Occipital lobe (tissue), 2 donors: ENCODE measurements around the gene CAMKMT. TPM values are rescaled to one million over a fixed set of nuclear protein-coding genes. Genes with fewer than 3 reads are reported as not detected.
"Not testable (repeated sequence)": the region's sequence is repeated elsewhere in the genome, so short reads cannot be mapped to it uniquely, and the experiment has no call there.

ENCODE experiments used
- DNase-seq: peaks from one replicate; lab custom pipeline; 2025; lab: John Stamatoyannopoulos, UW
- total RNA-seq: library from RNA; depleted of rRNA; stranded (reverse); fragments of >200 nt; gene quantifications from one replicate; pipeline ENCODE4 v1.2.3, GENCODE V29; 2014

The CAMKMT gene
- total RNA-seq, 1 donor from 2014 or later, result 6.7 TPM

DNA sequence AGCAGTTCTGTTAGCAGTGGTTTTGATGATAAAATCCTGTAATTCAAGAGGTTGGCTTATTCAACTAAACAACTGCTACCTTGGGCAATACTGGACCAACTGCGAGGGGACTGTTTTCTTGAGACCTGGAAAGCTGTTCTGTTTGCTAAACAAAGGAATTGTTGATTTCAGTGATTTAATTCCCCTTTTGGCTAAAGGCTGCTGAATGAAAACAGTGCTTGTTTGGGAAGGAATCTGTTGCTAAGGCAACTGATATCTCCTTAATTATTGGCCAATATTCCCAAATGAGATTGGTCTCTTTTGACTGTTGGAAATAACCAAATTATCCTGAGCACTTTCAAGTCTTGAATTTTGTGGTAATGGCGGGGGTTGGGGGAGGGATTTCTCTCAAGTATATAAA is 136.8 kb downstream of the CAMKMT start:
- no peak for DNase-seq

DNA sequence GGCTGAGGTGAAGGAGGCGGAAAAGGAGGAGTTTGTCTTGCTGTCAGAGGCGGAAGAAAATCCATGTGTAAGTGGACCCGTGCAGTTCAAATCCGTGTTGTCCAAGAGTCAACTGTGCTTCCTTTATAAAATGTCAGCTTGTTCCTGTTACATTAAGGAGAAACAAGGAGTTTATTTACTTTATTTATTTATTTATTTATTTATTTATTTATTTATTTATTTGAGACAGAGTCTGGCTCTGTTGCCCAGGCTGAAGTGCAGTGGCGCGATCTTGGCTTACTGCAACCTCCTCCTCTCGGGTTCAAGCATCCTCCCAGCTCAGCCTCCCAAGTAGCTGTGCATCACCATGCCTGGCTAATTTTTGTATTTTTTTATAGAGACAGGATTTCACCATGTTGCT is 143.9 kb downstream of the CAMKMT start:
- DNase-seq, result not testable (repeated sequence)

DNA sequence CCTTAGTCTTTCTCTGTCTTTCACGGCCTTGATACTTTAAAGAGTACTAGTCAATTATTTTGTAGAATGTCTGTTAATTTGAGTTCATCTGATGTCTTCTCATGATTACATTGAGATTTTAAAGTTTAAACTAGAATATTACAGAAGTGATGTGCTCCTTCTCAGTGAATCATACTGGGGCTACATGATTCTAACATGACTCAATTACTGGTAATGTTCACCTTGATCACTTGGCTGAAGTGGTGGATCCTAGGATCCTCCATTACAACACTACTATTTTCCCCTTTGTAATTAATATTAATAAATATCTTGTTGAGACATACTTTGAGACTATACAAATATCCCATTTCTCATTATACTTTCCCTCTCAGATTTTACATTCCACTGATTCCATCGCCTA is 148.5 kb downstream of the CAMKMT start:
- DNase-seq, result no peak

DNA sequence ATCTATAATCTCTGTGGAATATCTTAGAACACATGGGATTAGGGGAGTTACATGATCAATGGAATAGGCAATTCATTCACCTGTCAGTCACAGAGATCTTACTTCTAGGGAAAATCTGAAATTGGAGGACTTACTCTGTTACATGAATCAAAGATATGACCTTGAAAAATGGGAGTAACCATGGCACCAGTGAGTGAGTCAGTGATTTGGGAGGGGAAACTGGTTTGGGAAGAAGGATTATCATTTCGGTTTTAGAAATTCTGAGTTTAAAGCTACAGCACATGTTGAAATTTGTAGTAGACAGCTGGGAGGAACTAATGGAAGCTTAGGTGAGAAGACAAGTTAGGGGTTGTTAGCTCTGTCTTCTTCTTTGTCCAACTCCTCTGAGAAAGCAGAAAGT is 153.7 kb downstream of the CAMKMT start:
- no peak for DNase-seq

DNA sequence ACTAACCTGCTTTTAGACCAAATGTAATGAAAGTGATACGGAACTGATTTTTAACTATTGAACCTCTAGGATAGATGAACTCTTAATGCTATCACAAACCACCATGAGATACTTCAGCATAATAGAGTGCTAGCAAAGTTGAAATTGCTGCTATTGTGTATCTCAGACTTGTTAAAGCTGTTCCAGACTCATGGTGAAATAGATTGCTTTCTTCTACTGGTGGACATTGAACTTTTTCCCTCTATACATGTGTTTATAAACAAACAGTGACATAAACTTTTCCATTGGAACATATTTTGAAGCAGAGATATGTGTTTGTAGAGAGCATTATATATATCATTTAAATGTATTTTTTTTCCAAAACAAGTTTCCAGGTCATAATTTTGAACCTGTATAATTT is 157.3 kb downstream of the CAMKMT start:
- DNase-seq, result no peak

DNA sequence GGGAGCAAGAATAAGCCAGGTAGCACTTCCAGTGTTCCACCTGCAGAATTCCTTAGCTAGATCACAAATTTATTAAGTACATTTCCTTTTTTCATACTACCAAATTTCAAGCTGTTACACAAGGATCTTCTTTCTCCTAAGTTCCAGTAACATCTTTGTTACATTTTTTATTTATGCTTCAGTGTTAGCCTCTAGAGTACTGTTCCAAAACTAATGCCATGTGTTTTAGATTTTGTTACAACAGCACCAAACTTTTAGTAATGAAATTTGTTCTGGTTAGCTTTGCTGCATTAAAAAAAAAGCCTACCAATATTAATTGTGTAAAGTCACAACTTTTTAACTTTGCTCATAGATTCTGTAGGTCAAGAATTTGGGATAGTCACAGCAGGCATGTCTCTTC is 161.1 kb downstream of the CAMKMT start:
- DNase-seq, result no peak

DNA sequence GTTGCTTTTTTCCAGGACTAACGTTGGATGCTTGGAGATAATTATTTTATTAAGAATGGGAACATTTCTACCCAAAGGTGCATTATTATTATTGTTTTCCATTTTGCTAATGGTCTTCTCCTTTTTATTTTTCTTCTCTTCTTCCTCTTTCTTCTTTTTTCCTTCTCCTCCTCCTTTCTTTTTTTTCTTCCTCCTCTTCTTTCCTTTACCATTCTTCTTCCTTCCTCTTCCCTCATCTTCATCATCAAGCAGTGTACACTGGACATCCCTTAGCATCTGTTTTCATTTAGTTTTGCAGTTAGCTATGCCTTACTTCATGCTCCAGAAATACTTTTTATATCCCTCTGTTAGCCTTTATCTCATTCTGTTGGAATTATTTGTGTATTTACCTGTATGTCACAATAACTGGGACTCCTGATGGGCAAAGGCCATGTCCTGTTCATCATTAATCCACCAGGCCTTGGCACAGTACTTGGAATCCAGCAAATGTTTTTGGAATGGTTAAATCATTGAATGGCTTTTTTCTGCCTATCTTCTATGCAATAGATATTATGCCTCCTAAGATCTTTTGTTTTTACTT is 162.7 kb downstream of the CAMKMT start:
- DNase-seq, result no peak

DNA sequence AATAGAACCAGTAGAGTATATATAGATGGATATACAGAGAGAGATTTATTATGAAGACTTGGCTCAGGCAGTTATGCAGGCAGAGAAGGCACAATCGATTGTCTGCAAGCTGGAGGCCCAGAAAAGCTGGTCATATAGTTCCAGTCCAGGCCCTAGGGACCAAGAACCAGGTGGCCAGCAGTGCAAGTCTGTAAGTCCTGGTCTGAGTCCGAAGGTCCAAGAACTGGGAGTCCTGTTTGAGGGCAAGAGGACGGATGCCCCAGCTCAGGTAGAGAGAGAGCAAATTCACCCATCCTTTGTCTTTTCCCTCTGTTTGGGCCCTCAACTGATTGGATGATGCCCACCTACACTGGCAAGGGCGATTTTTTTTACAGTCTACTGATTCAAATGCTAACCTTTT is 164.6 kb downstream of the CAMKMT start:
- no peak for DNase-seq

DNA sequence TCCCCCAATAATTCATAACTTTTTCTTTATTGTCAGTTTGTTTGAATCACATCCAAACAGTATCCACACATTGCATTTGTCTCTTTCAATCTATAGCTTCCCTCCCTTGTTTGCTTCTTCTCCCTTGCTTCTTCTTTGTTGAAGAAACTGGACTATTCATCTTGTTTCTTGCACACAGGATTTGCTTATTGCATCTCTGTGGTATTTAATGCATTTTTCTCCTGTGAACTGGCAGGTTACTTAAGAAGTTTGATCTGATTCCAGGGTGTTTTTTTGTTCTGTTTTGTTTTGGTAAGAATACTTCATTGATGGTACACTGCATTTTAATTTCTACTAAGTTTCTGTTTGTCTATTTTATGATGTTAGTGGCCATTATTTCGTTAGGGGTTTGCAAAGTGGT is 166.8 kb downstream of the CAMKMT start:
- no peak for DNase-seq

DNA sequence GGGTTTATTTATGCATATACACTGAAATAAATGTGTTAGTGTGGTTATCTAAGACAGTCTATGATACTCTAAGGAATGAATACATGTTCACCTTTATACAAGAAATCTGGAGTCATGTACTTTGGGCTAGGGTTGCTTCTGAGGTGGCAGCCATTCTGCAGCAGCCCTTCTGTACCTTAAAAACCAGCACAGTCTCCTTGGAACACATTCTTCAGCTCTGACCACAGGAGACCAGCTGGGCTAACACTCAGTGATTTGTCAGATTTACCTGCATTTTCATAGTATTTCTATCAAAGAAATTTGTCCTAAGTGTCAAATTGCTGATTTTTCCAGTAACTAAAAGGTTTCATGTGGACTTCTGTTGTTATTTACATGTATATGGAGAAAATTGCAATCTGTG is 167.7 kb downstream of the CAMKMT start:
- DNase-seq, result no peak

DNA sequence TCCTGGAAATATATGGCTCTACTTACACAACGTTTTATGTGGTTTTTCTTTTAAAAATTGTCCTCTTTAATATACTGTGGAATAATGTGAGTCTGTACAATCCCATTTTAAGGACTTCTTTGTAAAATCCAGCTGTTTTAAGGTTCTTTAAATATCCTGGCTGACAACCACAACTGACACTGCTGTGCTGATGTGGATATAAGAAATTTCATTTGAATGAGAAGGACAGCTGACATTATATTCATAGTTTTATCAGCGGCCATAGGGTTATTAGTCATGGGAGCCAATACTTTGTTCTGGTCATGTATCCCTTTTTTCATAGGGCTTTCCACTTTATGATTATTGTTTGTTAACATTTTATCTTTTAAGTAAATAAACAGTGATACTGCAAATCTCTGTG is 169.5 kb downstream of the CAMKMT start:
- DNase-seq, result no peak

DNA sequence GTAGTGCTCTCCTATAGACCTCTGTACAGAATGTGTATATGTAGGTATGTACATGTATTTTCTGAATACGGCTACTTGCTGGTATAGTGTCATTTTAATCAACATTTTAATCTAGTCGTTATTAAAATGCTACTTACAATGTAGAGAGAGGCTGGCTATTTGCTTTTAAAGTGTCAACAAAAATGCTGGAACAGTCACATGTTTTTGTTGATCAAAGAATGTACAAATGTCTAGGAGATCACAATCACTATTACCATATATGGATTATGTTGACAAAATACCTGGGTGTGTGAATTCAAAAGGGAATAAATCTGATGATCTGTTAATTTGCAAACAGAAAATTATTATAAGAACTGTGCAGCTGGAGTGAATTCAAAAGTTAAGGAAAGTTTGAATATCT is 170.3 kb downstream of the CAMKMT start:
- DNase-seq, result no peak

DNA sequence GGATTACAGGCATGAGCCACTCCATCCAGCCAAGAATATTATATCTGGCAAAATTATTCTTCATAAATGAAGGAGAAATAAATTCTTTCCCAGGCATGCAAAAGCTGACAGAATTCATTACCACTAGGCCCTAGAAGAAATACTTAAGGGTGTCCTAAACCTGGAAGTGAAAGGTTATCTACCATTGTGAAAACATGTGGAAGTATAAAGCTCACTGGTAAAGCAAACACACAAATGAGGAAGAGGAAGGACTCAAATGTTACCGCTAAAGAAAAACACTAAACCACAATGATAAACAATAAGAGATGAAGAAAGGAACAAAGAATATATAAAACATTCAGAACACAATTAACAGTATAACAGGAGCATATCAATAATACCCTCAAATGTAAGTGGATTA is 171.8 kb downstream of the CAMKMT start:
- DNase-seq, result no peak

DNA sequence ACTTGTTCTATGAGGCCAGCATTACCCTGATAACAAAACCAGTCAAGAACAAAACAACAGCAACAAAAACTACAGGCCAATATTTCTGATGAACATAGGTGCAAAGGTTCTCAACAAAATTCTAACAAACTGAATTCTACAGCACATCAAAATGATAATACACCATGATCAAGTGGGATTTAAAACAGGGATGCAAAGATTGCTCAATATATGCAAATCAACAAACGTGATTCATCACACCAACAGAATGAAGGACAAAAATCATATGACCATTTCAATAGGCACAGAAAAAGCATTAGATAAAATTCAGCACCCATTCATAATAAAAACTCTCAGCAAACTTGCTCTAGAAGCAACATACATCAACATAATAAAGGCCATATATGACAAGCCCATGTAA is 173.6 kb downstream of the CAMKMT start:
- no peak for DNase-seq

DNA sequence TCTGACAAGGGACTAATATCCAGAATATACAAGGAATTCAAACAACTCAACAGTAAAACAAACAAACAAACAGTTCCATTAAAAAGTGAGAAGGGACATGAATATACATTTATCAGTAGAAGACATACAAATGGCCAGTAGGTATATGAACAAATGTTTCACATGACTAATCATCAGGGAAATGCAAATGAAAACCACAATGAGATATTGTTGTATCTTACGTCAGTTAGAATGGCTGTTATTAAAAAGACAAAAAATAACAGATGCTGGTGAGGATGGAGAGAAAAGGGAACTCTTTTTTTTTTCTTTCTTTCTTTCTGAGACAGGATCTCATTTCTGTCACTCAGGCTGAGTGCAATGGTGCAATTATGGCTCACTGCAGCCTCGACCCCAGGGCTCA is 175.5 kb downstream of the CAMKMT start:
- no peak for DNase-seq

DNA sequence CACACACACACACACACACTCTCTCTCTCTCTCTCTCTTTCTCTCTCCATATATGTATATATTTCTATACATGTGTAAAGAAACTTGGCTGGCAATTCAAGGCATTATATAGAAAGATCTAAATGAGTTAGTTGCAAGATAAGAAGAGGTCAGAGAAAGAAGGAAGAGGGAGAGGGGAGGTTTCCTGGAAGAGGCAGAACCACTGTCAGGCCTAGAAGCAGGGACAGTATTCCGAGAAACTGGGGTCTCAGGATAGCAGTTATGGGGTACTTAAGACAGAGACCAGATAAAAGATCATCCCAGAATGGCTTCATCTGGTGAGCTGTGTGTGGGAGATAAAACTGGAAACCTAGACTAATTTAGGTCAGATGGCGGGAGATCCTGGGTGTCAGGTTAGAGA is 180.8 kb downstream of the CAMKMT start:
- DNase-seq, result no peak

DNA sequence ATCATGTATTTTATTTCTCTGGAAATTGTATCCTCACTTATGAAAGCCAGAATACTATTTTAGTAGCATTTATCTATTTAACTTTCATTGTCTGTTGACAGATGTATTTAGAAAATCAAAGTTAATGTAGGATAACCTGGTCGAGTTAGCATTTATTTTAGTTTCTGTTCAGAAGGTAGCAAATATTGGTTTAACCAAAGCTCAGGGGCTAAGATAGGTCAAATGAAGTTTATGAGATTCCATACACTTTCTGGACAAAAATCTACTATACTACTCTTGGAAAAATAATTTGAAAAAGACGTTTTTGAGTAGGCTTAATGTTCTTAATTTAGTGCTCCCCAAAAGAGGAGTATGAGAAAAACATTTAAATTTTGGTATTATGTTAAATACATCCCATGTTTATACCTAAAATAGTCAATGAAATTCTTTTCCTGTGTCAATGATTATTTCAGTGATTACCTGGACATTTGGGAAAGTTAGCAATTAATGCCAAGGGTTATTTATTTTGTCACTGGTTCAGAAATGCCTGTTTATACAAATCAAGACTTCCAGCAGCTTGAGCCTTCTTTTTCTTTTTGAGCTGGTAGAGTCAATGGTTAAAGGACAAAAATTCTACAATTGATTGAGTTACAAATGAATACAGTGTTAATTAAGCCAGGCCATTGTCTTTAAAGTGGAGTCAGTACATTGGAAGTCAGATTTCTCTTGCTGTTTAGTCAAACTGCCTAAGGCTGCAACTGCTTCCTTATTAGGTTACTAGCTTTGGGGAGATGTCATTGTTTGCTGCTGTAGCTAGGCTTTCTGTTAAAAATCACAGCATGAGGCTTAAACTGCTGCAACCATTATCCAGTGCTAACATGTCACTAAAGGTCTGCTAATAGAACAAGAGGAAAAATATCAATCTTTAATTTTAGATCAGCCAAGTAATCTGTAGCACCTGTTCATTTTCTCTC is 182.3 kb downstream of the CAMKMT start:
- no peak for DNase-seq

DNA sequence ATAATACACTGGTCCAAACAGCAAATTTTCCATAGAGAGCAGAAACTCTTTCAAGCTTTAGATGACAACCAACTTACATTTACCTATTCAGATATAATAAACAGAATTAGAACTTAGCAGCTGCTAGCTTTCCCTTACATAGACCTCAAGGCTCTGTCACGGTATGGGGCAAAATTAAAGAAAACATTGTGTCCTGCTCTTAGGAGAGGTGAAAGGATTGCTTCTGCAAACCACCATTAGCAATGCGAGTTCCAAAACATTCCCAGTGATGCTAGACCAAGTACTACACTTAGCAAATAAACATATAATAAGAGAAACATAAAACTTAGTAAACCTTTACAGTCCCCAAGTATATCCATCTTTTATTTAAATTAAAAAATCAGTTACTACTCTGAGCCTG is 183.3 kb downstream of the CAMKMT start:
- DNase-seq, result no peak

DNA sequence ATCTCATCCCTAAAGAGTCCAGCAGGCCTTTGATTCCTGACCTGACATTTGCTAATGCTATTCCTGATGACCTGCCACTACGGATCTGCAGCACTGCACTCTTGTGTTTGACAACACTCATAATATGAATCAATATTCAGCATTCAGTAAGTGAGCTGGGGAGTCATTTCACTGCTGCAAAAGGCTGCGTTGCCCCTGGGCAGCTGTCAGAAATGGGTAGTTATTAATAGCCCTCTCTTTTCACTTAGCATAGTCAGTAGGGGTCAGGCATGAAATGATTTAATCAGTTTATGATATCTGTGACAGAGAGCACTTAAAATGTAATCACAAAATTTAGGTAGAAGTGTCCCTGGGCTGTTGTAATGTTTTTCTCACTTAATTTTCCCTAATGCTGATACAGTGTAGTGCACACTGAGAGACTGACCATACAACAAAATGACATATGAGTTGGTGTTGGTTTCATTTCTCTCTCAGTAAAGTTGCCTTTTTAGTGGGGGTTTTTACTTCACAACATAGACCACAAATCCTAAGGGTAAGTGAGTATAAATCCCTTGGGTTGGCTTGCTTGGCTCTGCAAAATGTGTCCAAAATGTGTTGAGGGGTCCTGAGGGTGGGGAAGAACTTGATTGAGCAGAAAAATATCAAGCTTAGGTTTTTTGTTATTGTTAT is 184.8 kb downstream of the CAMKMT start:
- no peak for DNase-seq

DNA sequence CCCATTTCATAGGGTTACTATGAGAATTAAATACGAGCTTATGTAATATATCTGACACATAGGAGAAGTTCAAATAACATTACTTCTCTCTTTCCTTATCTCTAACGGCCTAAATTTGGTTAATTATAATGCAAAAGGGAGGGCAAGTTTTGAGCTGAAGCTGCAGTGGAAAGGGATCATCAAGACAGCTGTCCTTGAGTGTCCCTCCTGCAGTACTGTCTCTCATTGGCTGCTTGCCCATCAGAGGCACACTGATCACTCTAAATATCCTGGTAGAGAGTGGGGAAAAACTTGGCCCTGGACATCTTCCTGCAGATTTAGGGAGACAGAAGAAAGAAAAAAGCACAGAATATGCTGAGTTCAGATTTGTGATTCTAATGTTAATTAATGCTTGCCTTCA is 186.0 kb downstream of the CAMKMT start:
- no peak for DNase-seq

DNA sequence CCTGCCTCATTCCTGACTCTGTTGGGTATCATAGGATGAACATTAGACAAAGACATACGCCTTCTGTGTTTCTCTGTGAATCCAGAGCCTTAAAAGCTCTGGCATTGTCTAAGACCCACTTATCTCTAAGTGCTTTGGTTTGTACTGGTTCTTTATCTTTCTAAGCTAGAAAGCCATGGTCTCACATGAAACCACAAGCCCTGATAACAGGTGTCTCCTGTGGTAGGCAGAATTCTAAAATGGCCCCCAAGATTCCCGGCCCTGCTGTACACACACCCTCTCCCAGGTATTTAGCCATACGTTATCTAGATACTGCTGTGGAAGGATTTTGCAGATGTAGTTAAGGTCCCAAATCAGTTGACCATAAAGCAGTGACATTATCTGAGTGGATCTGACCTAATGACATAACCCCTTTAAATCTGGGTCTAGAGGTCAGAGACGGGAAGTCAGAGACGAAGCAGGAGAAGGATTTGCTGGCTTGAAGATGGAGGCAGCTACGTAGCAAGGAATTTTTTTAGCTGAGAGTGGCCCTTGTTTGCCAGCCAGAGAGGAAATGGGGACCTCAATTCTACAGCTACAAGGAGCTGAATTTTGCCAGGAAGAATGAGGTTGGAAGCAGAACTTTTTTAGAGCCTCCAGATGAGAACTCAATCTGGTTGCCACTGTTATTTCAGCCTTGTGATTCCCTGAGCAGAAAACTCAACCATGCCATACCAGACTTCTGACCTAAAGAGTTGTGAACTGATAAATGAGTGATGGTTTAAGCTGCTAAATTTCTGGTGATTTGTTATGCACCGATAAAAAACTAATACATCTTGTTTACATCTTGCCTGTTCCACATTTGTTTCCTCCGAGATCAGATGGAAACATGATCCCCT is 186.7 kb downstream of the CAMKMT start:
- no peak for DNase-seq

DNA sequence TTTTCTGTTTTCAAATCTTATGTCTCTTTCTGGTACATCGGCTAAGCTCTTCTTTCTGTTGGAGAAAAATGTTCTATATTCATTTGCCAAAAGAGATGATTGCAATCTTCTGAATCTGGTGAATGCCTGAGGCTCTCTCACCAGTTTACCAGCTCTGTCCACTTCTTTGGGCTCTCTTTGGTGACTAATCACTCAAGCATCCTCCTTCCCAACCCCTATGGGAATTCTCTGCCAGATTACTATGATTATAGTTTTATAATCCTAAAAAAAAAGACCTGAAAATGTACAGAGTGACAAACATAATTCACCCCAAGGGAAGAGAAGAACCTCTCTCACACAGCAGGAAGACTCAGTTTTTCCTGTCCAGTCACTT is 187.3 kb downstream of the CAMKMT start:
- no peak for DNase-seq
